GM18499 (cell line): ENCODE results near the gene MANEAL.

Experiments
- ATAC-seq: cut with Tn5 transposase; IDR thresholded peaks from one replicate; pipeline ENCODE4 v1.9.1; 2021; ENCODE audit warnings: moderate number of reproducible peaks; ENCODE audit not compliant: insufficient read depth, unreplicated experiment

The MANEAL gene

DNA sequence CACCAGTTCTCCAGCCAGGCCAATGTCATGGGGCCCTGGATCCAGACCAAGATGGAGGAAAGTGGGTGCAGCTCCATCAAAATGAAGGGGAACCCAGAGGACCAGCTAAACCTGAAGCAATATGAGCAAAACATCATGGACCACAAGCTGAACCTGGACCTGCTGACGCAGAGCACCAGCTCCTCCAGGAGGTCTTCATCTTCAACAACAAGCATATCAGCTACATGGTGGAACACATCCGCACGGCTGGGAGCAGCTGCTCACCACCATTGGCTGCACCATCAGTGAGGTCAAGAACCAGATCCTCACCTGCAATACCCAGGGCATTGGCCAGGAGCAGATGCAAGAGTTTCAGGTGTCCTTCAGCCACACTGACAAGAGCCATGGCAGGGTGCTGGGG is 15.0 kb upstream of the MANEAL start:
- no peak for ATAC-seq

DNA sequence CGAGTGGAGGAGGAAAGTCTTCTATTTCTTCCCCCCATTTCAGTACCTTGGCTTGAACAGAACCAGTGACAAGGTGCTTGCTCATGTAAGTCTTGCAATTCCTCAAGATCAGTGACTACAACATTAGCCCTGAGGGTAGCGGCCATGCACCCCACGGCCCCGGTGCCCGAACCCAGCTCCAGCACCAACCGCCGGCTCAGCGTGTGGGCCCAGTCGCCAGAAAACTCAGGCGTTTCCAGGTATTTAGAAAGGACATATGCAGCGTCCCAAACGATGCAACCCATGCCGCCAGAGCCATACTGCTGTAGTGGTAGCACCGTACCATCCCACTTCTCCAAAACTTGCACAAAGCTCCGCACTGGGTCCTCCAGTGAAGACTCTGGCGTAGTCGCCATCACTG is 11.2 kb upstream of the MANEAL start:
- ATAC-seq: no peak

DNA sequence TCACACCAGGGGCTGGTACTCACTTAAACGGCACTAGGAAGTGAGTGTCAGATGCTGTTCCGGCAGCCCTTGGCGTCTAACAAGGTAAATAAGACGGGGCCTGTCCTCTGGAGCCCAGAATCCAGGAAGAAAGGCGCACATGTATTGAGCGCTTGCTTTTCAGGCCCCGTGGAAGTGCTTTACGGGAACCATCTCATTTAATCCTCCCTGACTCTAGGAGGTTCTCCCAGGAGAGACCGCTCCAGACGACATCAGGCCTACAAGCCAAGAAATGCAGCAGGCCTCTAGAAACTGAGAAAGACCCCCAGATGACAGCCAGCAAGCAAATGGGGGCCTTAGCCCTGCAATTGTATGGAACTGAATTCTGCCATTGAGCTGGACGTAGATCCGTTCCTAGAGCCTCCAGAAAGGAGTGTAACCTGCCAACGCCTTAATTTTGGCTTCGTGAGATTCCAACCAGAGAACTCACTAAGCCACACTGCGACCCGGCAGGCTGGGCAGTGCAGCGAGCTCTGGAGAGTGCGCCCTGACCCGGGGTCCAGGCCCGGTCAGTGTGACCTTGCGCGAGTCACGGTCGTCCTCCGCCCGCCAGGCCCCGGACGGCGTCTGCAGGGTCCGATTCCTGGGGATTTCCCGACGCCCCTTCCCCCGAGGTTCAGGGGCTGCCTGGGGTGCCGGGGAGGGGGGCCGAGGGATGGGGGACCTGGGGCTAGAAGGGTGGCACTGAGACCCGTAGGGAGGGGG is 532 bp upstream of the MANEAL start:
- ATAC-seq: no peak

DNA sequence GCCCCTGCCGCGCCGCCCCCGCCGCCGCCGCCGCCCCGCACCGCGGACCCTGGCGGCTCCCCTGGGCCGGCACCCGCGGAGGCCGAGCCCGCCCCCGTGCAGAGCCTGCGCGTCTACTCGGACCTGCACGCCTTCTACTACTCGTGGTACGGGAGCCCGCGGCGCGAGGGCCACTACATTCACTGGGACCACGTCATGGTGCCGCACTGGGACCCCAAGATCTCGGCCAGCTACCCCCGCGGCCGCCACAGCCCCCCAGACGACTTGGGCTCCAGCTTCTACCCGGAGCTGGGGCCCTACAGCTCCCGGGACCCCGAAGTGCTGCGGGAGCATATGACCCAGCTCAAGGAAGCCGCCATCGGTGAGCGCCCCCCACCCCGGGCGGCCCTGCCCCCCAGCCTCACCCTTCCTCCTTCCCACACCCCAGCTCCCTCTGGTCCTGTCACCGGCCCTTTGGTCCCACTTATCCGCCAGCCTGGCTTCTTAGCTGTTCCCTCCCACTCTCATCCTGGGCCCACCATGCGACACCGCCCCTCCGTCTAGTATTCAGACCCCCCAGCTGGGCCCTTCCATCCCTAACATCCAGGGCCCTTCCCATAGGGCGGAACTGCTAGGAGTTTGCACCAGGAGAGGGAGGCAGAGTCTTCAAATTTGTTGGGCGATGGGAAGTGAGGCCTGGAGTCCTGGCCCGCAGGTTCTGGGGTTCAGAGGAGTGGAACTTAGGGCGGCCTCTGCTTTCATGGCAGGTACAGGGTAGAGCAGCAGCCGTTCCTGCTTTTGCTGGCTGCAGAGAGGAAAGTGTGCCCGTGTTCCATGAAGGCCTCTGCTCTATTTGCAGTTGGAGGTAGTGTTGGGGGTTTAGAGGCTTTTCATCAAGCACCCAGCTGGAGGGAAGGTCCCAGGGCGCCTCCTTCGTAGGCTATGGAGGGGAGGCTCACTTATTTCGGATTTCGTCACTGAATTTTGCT is 1.0 kb downstream of the MANEAL start:
- ATAC-seq: no peak

DNA sequence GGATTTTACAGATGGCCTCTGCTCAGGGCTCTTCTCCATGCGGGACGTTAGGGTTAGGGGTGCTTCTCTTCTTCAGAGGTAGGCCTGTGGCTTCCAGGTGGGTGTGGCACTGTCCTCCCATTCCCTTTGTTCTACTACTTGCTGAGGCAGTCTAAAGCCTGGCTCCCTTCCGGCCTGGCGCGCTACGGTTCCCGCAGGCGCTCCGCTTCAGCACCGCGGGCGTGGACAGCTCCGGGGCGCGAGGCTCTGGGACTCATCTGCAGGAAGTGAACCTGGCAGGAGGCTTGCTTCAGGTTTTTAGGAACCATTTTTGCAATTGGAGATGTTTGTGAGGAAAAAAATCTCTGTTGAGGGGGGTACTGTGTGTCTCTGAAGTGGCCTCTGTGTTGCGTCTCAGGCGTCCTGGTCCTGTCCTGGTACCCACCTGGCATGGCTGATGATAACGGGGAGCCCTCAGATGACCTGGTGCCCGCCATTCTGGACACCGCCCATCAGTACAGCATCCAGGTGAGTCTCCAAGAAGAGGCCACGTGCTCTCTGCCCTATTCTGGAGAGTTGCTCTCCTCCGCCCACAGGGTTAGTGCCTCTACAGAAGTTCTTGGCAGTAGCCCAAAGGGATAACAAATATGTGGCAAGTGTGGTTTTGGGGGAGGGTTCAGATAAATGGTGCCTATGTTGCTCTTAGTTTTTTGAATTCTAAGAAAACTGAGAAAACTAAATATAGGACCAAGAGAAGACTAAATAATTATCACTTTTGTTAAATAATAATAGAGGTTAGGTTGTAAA is 1.9 kb downstream of the MANEAL start:
- no peak for ATAC-seq

DNA sequence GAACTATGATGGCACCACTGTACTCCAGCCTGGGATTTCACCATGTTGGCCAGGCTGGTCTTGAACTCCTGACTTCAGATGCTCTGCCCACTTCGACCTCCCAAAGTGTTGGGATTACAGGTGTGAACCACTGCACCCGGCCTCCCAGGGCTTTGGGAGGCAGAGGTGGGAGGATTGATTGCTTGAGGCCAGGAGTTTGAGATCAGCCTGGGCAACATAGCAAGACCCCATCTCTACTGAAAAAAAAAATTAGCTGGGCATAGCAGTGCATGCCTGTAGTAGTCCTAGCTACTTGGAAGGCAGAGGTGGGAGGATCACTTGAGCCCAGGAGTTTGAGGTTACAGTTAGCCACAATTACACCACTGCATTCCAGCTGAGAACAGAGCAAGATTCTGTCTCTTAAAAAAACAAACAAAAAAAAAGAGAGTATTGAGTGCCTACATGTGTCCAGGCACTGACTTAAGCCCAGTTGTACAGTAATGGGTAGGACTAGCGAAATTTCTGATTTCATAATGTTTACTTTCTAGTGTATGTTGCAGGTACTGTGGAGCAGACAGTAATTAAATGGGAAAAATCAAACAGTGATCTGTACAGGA is 4.2 kb downstream of the MANEAL start:
- ATAC-seq: no peak

DNA sequence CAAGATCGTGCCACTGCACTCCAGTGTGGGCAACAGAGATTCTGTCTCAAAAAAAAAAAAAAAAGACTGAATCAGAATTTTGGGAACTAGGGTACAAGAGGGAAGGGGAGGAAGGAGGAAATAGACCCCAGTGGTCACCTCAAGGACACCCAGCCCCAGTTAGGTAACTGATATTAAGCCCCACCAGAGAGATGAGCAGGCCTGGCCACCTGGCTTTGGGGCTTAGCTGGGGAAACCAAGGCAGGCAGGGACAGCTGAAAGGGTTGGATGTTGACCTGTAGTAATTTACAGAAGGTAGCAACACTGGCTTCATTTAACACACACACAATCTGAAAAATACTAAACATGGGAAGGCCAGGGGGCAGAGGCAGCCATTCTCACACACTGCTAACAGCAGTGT is 8.8 kb downstream of the MANEAL start:
- ATAC-seq: no peak

DNA sequence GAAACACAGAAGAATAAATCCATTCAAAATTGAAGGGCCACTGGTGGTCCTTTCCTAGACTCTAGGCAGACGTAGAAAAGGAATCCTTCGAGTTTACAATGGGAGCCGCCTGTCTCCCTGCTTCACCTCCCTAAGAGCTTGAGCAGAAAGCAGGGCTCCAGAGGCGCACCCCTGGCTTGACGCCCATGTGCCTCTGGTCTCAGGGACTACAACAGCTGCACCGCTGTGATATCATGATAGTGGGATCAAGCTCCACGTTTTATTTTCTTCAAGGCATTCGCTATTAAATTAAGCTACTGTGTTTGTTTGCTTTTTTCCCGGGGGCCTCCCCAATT is 13.5 kb downstream of the MANEAL start:
- ATAC-seq: no peak

DNA sequence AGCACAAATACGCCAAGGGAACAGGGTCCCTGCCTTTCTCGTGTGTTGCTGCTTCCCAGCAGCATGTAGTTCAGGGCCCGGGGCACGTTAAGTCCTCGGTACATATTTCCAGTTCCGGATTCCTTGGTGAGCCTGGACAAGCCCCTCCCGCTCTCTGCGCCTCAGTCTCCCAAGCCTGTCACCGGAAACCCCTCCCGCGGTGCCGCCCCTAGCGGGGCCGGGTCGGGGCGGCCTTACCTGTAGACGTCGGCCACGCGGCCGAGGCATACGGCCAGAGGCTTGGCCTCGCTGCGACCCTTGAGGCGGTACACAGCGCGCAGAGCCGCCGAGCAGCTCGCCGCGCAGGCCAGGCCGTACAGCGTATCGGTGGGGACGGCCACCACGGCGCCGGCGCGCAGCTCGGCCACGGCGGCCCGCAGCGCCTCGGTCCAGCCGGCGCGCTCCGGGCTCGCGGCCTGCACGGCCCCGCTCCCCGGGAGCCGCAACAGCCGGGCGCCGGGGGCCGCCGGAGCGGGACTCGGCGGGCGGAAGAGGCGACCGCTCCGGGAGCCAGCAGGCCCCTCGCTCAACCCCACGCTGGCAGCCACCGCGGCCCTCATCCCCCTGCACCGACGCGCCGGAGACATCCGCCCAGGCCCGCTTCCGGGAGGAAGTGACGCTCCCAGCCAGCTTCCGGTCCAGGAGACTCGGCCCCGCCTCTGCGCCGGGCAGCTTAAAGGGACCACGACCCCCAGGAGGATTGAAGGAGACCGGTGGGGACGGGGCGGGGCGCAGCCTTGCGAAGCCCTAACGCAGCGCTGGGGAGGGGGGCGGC is 14.1 kb downstream of the MANEAL start, which contains the start of the genes C1orf122 and YRDC:
TSS of gene C1orf122 (plus strand) at position 236 of the 814 bp plus-strand sequence. CDS start 615 bp downstream, outside the sequence.
TSS of gene YRDC (minus strand) at position 654 of the 814 bp plus-strand sequence. CDS start at position 626, 28 bp downstream.
- no peak for ATAC-seq

DNA sequence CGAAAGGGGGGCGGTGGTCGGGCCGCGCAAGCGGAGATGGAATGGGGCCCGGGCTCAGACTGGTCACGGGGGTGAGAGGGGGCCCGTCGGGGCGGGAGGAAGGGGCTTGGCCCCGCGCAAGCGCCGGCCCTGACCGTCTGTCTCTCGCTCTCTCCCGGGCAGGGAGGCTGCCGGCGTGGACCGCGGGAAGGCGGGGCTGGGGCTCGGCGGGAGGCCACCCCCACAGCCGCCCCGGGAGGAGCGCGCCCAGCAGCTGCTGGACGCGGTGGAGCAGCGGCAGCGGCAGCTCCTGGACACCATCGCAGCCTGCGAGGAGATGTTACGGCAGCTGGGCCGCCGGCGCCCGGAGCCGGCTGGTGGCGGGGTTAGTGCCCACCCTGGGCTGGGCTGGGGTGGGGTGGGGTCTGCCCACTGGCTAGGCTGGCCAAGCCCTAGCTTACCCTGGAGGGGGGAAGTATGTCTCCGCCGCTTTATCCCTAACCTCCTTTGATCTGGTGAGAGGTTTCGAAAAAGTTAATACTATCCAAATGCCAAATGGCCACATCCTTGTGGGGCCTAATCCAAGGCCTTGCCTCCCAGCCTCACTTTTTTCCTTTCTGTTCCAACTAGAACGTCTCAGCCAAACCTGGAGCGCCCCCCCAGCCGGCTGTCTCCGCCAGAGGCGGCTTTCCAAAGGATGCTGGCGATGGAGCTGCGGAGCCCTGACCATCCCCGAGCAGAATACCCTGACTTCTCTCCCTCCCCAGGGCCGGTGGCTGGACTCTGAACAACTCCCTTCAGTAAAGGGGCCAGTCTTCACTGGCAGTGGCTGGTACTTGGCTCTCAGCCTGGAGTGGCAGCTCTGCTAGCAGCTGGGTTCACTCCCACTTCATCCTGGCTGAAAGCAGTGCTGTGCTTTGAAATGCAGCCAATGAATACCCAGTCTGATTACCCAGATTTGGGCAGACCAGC is 15.0 kb downstream of the MANEAL start:
- ATAC-seq: no peak

DNA sequence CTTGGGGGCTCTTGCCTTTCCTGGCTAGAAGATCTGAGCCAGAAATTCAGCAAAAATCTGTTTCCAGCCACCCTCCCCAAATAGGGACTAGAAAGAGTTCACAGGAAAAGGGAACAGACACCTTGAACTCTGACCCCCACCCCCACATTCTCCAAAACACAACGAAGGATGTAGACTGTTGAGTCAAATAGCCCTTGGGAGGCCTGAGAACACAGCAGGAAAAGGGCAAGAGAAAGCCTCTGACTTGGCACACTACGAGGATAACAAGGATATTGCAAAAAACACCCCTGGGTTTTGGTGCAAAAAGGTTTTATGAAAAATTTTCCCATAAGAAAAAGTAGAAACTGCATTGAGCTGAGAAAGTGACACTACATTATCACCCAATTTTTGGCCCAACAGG is 16.3 kb downstream of the MANEAL start:
- no peak for ATAC-seq

DNA sequence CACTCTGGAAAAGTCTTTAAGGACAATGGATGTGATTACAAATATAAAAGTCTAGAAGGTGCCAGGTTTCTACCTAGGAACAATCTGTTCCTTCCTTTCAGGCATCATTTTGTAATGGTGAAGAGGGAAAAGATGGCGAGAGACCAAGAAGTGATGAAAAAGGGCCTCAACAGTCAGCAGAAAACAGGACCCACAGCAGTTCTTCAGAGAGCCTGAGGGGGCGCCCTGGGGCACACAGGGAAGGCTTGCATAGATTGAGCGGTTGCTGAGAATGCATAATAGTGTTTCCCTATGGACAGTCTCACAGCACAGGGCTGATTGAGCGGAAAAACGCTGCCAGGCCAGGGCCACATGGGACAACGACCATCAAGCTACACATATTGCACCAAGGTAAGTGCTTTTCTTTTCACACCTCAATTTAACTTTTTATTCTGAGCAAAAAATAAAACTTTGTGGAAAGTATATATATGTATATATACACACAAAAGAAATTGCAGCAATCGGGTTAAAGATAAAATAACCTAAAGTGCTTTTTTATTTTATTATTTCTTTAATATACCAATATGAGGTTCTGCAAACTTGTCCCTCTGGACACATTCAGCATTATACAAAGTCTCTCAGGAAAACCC is 17.5 kb downstream of the MANEAL start:
- no peak for ATAC-seq

DNA sequence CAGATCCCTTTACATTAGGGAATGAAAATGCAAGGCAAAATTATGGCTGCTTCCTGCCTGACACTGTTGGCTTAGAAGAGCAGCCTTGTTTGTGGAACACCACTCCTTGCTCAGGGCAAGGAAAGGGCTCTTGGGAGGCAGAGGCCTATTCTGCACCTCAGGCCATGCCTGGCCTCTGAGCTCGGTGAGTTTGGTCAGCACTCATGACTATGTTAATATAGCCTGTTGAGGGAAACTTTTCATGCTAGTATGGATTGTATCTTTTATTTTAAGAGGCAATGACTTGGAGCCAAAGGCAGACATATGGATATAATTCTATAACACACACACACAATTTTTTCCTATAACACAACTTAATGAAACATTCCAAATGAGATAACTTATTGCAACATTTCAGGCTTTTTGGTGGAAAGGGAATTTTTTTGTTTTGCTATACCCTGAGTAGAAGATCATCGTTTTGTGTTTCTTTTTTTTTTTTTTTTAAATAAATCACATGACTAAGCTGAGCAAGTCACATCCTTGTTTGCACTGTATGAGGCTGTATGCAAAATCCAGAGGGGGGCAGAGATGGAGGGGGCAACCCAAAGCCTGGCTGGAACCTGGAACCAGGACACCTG is 20.0 kb downstream of the MANEAL start:
- no peak for ATAC-seq

DNA sequence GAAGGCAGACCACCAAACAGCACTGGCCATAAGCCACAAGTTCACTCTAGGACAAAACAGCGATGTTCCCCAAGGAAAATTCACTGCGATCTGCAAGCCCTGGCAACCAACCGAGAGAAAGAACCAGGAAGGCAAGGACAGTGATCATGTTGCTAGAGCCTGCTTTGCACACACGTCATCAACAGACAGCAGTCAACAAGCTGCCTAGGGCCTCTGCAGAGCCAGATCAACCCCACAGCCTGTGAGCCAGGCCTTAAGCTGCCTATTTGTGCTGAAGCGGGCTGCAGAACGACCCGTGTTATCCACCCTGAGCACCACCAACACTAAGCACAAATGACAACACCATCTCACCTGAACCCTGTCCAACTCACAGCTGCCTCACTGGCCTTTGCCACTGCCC is 20.6 kb downstream of the MANEAL start:
- ATAC-seq: no peak

DNA sequence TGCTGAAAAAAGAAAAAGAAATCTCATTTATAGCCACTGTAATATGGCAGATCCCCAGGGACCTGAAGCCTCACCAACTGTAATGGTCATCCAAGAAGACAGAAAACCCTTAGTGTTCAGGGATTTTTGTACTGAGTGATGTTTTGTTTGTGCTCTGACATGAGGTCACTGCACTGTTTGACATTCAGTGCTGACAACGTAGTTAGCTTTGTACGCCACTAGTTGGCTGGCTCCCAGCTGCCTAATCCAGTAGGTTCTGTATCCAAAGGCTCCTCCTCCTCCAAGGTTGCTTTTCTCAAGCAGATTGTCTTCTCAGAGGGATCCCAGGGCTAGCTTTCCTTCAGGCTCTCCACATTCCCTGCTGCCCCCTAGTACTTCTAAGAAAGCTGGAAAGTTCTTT is 23.8 kb downstream of the MANEAL start:
- no peak for ATAC-seq

DNA sequence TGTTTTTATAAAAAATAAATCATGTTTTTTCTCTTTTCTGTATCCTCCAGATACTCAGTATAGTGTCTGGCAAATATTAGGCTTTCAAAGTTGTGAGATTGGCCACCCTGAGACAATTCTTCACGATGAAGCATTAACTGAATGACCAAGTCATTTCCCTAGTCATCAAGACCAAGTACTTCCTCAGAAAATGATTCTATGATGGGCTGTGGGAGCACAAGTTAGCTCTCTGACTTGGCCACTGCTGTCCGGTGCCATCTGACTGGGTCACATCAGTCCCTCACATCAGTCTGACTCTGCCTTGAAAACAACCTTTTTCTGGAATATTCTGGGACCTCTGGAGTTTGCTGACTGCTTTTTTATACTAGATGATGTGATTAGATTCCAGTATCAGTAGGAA is 27.8 kb downstream of the MANEAL start:
- ATAC-seq: no peak
